ENCODE results near the gene FKBP1A.

DNA sequence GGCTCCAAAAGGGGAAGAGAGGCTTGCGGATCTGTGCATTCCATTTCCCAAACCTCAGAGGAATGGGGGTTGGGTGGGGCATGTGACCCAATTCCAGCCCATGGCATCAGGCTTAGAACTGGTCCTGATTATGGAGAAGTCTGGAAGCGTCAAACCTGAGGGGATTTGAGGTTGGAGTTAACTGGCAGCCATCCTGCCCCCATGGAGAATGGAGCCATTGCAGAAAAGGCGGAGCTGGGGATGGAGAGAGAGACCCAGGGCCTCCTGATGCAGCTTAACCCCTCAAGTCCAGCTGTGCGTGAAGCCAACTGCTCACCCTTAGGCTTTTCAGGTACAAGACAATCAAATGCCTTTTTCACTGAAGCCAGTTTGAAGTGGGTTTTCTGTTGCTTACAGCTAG lies 54.1 kb downstream of the FKBP1A start:
- no peak for TF ChIP-seq ZNF274 (IDR thresholded peaks at IDR 0.05; ENCODE audit: low read depth, low read length)
- no peak for TF ChIP-seq SUZ12 (IDR thresholded peaks at IDR 0.05; ENCODE audit: extremely low read depth, insufficient read depth, insufficient read length)
- no peak for TF ChIP-seq YY1 (IDR thresholded peaks at IDR 0.05; ENCODE audit: insufficient read depth, insufficient read length)
